Measurements from ENCODE around the gene RTN4. TPM values are rescaled to one million over a fixed set of nuclear protein-coding genes. Genes with fewer than 3 reads are reported as not detected.

The RTN4 gene
- total RNA-seq (2022; extraction: Qiagen RNA extraction; ENCODE audit: low read depth) = 411 to 527 TPM (median 509 TPM) in 5 replicates

GRCh38 chr2:55050100-55050994, at the start of gene RTN4:
TSS of gene RTN4 (minus strand) at chr2:55050451. CDS start at chr2:55050300, 151 bp downstream.

Other genes with a start within 250 kb of the RTN4 start
- 1.5 to 2.7 TPM (median 1.9 TPM) in 5 replicates for gene CLHC1, start 181.8 kb upstream of the RTN4 start, total RNA-seq (2022; extraction: Qiagen RNA extraction; ENCODE audit: low read depth)
- gene RPS27A, start 182.2 kb upstream of the RTN4 start, total RNA-seq (2022; extraction: Qiagen RNA extraction; ENCODE audit: low read depth) = 2,546 to 3,421 TPM (median 2,856 TPM) in 5 replicates
- gene MTIF2, start 218.8 kb upstream of the RTN4 start, total RNA-seq (2022; extraction: Qiagen RNA extraction; ENCODE audit: low read depth) = 38.1 to 46.5 TPM (median 41.3 TPM) in 5 replicates